ENCODE measurements around the gene ARHGDIG.
"Not testable (repeated sequence)": the region's sequence is repeated elsewhere in the genome, so short reads cannot be mapped to it uniquely, and the experiment has no call there.

ARHGDIG gene

DNA sequence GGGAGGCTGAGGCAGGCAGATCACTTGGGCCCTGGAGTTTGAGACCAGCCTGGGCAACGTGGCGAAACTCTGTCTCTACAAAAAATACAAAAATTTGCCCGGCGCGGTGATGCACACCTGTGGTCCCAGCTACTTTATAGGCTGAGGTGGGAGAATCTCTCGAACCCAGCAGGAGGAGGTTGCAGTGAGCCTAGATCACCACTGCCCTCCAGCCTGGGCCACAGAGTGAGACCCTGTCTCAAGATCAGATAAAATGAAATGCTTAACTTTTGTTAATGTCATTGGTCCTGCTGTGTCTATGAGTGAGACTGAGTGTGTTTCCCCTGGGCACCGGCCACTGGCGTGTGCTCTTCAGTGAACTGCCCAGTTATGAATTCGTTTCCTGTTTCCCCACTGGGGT is 35.3 kb upstream of the ARHGDIG start:
- TF ChIP-seq, protein P1, sequence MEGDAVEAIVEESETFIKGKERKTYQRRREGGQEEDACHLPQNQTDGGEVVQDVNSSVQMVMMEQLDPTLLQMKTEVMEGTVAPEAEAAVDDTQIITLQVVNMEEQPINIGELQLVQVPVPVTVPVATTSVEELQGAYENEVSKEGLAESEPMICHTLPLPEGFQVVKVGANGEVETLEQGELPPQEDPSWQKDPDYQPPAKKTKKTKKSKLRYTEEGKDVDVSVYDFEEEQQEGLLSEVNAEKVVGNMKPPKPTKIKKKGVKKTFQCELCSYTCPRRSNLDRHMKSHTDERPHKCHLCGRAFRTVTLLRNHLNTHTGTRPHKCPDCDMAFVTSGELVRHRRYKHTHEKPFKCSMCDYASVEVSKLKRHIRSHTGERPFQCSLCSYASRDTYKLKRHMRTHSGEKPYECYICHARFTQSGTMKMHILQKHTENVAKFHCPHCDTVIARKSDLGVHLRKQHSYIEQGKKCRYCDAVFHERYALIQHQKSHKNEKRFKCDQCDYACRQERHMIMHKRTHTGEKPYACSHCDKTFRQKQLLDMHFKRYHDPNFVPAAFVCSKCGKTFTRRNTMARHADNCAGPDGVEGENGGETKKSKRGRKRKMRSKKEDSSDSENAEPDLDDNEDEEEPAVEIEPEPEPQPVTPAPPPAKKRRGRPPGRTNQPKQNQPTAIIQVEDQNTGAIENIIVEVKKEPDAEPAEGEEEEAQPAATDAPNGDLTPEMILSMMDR (IDR thresholded peaks at IDR 0.05; ENCODE audit: insufficient read depth, missing control alignments), result no peak
- DNase-seq (ENCODE audit: insufficient read length, low spot score) (no peak), FAIRE-seq (no peak)

DNA sequence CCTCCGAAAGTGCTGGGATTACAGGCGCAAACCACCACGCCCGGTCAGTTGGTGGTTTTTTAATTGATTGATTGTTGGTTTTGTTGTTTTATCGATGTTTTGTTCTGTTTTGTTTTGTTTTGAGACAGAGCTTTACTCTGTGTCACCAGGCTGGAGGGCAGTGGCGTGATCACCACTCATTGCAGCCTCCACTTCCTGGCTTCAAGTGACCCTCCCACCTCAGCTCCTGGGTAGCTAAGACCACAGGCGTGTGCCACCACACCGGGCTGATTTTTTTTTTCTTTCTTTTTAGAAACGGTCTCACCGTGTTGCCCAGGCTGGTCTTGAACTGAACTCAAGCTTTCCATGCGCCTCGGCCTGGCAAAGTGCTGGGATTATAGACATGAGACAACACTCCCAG is 33.4 kb upstream of the ARHGDIG start:
- no peak for FAIRE-seq
- TF ChIP-seq, protein P1 (IDR thresholded peaks at IDR 0.05; ENCODE audit: insufficient read depth, missing control alignments), result no peak
- no peak for DNase-seq (ENCODE audit: insufficient read length, low spot score)

DNA sequence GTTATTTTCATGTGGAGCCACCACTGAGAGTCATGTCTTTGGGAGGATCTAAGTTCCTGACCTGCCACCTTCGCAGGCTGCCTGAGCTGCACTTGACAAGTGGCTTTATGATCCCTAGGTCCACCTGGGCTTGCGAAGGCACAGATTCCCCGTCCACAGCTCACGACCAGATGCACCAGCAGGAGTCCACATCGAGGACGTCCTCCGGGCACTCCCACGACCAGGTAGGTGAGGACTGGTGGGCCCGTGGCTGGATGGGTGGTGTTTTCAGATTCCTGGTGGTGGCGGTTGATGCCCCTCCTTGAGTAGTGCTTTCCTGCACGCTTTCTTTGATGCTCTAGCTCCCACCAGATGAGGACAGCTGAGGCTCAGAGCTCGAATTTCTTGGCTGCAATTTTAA is 31.0 kb upstream of the ARHGDIG start:
- DNase-seq (ENCODE audit: insufficient read length, low spot score) (no peak), FAIRE-seq (no peak)
- TF ChIP-seq, protein P1 (IDR thresholded peaks at IDR 0.05; ENCODE audit: insufficient read depth, missing control alignments), result no peak

DNA sequence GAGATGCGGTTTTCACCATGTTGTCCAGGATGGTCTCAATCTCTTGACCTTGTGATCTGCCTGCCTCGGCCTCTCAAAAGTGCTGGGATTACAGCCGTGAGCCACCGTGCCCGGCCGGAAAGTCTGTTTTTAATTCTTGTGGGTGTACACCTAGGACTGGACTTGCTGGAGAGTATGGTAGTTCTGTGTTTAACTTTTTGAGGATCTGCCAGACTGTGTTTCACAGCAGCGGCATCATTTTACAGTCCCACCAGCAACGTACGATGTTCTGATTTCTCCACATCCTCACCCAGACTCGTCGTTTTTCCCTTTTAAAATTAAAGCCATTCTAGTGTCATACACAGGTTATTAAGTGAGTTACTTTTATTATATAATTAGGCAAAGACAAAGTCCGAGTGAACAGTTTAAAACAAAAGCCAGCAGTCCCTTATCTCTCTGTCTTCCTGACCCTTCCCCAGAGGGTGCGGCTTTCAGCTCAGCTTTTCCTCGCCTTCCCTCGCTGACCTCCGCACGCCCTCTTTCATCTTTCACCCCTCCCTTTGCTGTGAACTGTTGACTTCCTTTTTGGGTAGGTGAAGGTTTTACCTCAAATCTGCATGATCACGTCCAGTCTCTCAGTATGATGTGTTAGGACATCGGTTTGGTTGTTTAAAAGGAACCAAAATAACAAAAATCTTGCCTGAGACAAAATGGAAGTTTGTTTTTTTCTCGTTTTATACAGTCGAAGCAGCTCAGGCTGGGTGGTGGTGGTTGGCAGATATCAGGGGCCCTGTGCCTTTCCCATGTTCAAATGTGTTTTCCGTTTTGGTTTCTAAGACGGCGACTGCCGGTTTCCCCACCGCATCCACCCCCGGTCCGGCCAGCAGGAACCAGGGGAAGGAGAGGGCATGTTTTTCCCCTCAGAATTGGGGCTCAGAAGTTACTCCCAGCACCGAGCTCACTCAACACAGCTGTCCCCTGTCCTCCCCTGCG is 27.7 kb upstream of the ARHGDIG start:
- no peak for DNase-seq (ENCODE audit: insufficient read length, low spot score)
- FAIRE-seq, result no peak
- TF ChIP-seq, protein P1 (IDR thresholded peaks at IDR 0.05; ENCODE audit: insufficient read depth, missing control alignments), result no peak

DNA sequence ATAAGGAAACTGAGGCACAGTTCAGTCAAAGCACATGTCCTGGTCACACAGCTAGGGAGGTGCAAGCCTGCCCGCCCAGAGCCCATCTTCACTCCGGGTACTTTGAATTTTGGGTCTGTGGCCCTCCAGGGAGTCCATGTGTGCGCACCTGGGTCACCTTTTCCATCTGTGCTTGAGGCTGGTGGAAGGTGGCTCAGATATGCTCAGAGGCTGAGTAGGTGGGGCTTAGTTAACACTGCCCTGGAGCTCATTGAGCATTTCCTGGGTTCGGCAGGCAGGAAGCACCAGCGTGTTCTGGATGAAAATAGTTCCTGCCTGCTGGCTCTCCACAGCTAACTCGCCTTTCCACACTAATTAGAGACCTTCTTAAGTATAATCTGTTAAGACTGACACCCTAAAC is 26.6 kb upstream of the ARHGDIG start:
- DNase-seq (ENCODE audit: insufficient read length, low spot score) (no peak), FAIRE-seq (no peak)
- TF ChIP-seq, protein P1 (IDR thresholded peaks at IDR 0.05; ENCODE audit: insufficient read depth, missing control alignments), result no peak

DNA sequence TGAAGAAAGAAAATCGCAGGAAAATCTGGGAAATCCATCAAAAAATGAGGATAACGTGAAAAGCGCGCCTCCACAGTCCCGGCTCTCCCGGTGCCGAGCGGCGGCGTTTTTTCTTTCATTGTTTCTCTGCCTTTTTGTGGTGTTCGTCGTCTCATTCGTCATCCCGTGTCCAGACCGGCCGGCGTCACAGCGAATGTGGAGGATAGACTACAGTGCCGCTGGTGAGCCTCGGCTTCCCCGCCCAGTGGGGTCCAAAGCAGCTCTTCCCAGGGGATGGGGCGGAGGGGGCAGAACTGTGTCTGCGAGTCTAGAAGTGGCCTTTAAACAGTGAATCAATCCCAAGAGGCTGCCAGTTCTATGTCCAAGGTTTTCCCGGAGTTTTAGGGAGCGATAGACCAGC is 25.9 kb upstream of the ARHGDIG start:
- TF ChIP-seq, protein P1 (IDR thresholded peaks at IDR 0.05; ENCODE audit: insufficient read depth, missing control alignments), result no peak

DNA sequence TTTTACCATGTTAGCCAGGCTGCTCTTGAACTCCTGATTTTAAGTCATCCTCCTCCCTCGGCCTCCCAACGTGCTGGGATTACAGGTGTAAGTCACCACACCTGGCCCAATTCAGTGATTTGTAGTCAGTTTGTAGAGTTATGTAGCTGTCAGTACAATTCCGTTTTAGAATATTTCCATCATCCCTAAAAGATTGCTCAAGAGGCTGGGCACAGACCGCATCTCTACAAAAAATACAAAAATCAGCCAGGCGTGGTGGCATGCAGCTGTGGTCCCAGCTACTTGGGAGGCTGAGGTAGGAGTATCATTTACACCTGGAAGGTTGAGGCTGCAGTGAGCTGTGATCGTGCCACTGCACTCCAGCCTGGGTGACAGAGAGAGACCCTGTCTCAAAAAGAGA is 25.2 kb upstream of the ARHGDIG start:
- no peak for FAIRE-seq
- TF ChIP-seq, protein P1 (IDR thresholded peaks at IDR 0.05; ENCODE audit: insufficient read depth, missing control alignments), result no peak
- no peak for DNase-seq (ENCODE audit: insufficient read length, low spot score)

More for the DNA sequence above, 25.9 kb upstream of the ARHGDIG start:
- no peak for FAIRE-seq
- no peak for DNase-seq (ENCODE audit: insufficient read length, low spot score)

DNA sequence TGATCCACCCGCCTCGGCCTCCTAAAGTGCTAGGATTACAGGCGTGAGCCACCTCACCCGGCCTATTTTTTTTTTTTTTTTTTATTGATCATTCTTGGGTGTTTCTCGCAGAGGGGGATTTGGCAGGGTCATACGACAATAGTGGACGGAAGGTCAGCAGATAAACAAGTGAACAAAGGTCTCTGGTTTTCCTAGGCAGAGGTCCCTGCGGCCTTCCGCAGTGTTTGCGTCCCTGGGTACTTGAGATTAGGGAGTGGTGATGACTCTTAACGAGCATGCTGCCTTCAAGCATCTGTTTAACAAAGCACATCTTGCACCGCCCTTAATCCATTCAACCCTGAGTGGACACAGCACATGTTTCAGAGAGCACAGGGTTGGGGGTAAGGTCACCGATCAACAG is 22.3 kb upstream of the ARHGDIG start:
- FAIRE-seq; DNase-seq (ENCODE audit: insufficient read length, low spot score): not testable (repeated sequence)
